GM18870 (cell line): ENCODE data around the gene CST3.
"Not testable (repeated sequence)": the region's sequence is repeated elsewhere in the genome, so short reads cannot be mapped to it uniquely, and the experiment has no call there.

ENCODE experiments used
- ATAC-seq: cut with Tn5 transposase; IDR thresholded peaks from one replicate; pipeline ENCODE4 v1.9.1; 2021; ENCODE audit warnings: moderate library complexity; ENCODE audit not compliant: unreplicated experiment

Gene CST3, protein sequence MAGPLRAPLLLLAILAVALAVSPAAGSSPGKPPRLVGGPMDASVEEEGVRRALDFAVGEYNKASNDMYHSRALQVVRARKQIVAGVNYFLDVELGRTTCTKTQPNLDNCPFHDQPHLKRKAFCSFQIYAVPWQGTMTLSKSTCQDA

DNA sequence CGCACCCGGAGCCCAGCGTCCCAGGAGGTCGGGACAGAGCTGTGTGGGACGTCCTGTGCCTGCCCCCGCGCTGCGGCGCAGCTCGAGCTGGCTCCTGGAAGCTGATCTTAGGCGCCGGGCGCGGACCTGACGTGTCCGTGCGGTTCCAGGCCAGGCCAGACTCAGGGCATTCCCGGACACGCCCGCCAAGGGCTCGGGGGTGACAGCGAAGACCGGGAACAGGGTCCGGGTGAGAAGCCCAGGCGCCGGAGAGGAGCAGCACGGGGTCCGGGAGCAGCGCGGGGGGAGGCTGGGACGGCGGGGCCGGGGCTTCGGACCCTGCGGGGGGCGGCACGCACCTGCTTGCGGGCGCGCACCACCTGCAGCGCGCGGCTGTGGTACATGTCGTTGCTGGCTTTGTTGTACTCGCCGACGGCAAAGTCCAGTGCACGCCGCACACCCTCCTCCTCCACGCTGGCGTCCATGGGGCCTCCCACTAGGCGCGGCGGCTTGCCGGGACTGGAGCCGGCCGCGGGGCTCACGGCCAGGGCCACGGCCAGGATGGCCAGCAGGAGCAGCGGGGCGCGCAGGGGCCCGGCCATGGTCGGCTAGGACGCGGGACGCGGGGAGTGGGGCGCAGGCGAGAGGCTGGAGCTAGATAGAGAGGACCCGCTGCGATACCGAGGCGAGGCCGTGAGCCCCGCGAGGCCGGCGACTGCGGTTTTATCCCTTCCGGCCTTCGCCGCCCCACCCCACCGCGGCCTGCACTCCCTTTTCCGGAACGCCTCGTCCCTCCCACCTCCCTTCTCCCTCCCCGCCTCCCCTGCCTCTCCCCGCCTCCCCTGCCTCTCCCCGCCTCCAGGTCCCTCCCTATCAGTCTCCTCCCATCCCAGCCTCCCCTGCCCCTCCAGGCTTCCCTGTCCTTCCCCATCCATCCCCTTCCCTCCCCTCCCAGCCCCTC, at the start of gene CST3:
Gene CST3, minus strand, starts transcription at position 674 of the 940 bp plus-strand sequence. Its CDS starts 93 bp downstream, at position 581.
- no peak for ATAC-seq

DNA sequence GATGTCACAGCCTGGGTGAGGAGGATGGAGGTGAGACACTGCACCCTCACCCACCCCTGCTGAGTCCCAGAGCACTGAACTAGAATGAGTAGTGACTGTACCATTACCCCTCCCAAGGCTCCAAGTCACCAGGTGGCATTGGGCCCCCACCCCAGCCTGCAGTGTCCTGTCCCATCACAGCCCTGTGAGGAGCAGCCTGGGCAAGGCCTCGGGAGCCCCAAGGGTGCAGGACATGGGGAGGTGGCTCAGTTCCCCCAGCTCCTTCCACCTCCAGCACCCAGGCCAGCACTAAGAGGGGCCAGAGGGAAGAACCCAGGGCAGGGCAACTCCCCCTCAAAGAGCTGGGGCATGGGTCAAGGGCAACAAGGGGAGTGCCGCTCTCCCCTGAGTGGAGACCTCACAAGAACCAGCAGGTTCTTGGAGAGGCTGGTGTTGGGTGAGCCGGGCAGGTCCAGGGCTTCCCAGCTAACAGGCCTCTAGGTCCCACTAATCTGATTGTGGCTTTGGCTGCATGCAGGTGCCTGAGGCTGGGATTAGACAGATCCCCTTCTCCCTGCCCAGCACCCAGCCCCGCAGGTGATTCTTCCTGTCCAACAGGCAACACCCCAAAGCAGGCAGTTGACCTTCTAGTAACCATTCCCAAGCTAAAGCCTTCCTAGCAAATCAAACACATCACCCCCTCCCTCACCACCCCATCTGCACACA, 48.4 kb upstream of the CST3 start:
- ATAC-seq, result no peak

DNA sequence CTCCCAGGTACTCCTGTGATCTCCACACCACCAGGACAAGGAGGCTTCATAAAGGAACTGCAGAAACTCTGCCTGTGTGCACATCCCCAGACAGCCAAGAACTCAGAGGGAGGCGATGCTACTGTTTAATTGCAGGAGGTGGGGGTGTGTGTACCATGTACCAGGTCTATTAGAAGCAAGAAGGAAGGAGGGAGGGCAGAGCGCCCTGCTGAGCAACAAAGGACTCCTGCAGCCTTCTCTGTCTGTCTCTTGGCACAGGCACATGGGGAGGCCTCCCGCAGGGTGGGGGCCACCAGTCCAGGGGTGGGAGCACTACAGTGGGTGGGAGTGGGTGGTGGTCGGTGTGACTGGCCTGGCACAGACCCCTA, 47.8 kb upstream of the CST3 start:
- not testable (repeated sequence) for ATAC-seq

DNA sequence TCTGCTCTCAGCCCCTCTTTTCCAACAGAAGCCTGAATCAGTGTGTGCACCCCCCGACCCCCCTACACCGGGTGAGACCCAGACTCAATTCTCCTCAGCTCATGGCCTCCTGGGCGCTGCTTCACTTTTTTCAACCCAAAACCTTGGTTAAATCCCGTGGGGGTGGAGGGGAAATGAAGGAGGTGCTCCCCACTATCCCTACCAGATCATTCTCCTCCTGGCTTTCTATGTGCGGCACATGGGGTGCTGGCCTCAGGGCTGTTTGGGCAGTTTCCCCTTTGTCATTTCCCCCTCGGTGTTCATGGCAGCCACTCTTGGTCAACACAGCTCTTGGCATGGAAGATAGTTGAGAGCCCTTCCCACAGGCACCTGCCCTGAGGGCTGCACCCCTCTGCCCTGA, 46.5 kb upstream of the CST3 start:
- no peak for ATAC-seq

DNA sequence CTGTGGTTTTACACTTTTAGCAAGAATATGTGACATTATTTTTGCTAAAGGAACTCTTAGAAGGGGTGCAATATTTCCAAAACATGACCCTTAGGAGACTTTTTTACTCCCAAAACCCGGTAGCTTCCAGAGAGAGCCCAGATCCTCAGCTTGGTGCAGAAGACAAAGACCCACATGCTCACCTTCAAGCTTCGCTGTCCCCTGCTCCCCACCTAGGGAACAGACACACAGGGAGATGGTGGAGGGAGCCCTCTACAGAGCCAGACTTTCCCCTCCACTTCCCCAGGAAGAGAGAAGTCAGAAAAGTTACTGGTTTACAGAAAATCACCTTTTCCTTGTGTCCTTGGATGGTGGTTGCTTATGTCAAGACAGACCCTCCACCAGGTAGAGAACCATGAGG, 46.1 kb upstream of the CST3 start:
- no peak for ATAC-seq

DNA sequence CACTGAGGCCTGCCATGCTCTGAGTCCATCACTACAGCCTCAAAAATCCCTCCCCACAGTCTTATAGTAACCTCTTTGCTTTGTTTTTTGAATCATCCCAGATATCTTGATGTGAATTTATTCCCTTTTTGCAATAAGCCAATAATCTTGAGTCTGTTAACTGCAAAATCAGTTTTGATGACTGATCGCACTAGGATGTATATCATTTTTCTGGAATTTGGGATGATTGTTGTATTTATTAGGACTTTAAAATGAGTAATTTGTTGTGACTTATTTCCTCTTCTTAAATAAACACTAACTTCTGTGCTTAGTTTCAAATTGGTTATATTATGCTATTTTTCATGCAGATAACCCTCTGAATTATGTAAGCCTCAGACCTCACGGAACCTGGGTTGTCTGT, 45.5 kb upstream of the CST3 start:
- no peak for ATAC-seq

DNA sequence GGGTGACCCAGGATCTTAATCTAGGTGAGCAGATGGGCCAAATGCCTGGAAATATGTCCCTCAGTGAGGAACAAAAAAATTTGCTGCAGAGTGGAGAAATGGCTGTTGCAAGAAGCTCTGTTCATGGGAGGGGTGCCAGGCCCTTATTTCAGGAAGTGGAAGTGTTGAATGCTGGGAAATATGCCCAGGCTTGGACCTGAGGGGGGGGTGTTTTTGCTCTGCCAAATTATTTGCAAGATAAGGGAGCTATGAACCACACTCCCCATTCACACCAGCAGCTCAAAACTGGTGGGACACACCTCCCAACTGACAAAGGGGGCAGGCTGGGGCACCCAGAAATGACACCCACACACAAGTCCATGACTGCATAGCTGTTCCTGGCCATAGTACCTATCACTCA, 42.4 kb upstream of the CST3 start:
- ATAC-seq, result no peak

DNA sequence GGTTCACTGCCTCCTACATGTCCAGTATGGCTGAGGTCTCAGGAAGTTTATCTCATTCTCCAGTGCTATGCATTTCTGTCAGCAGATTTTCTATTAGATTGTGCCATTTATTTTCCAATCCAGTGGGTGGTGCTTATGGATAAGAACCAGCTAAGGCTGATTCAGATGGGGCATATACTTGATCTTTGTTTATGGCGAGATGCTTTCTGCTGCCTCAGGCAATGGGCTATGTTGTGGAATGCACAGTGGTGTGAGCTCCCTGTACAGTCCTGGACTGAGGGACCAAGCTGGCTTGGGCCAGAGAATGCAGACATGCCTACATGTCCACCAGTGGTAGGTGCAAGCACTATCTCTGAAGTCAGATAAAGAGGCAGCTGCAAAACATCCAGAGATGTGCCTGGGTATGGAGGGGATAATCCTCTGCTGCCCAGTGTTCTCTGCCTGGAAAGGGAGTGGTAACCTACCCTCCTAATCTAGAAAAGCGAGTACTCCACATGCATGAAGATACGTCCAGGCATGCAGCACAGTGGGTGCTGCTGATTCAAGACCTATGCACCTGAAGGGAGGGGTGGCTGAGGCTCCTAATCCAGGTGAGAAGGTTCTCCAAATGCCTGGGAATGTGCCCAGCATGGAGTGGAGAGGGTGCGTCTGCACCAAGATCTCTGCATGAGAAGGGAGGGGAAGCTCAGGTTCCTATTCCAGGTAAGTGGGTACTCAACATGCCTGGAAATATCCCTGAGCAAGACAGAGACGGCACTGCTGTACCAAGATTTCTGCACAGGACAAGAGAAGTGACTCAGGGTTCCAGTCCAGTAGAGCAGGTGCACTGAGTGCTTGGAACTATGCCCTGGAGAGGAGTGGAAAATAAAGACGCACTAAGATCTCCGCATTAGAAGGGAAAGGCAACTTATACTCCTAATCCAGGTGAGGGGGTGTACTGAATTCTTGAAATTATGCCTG, 41.7 kb upstream of the CST3 start:
- ATAC-seq, result no peak

DNA sequence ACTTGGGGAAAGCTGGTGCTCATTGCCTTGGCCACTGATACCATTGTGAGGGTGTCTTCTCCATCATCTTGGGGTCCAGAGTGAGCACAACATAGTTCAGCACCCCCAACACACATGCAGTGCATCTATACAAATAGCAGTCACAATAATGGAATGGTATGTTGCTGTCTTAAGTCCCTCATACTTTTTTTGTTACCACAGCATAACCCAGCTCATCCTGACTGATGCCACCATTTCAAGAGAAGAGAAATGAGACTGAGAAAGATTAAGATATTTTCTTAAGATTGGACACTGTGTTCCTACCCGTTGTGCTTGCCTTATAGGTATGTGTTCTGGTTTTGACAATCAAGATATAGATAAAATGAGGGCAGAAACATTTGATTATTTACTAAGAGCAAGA, 35.5 kb upstream of the CST3 start:
- ATAC-seq, result no peak

DNA sequence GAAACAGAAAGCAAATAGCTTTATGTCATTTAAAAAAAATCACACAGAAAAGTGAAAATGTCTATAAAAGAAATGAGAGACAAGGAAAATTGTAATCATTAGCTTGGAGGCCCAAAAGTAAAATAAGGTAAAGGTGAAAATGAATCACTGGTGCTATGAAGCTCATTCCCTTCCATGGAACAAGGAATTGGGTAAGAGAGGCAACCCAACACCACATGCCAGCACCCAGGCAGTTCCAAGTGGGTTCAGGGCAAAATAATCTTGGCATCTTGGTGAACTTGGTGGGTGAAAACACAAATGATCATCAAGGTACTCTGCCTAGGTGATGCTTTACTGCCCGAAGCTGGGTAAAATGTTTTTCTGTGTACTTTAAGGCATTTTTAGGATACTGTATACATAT, 34.4 kb upstream of the CST3 start:
- ATAC-seq, result no peak

DNA sequence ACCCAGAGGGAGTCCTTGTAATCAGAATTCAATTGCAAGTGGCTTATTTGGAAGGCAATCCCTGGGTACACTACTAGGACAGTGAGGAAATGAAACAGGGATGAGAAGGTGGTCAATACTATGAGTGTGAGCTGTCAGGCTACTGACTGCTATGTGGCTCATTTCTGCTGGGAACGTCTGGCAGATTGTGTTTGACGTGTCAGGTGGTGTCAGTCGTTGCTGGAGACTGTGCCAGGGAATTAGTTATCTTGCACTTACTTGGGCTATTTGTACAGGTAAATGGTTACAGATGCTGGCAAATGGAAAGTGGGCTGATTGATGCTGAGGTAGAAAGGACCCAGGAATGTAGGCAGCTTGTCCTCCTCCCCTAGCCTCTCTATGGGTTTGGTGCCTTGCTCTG, 33.7 kb upstream of the CST3 start:
- no peak for ATAC-seq

DNA sequence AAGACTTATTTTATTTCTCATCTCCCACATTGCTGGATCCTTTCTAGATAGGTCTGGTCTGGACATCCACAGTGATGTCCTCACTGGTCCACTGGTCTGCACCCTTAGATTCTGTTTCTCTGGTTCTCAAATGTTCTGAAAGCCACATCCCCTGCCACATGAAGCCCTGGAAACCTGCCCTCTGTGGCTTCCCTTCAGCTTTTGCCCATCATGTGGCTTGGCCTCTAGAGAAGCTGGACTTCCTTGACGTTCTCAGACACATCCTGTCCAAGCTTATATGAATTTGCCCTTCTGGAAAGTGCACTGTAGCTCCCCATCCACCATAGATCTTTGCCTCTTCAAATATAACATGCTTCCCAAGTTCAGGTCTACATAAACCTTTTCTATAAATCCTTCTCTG, 32.6 kb upstream of the CST3 start:
- no peak for ATAC-seq

DNA sequence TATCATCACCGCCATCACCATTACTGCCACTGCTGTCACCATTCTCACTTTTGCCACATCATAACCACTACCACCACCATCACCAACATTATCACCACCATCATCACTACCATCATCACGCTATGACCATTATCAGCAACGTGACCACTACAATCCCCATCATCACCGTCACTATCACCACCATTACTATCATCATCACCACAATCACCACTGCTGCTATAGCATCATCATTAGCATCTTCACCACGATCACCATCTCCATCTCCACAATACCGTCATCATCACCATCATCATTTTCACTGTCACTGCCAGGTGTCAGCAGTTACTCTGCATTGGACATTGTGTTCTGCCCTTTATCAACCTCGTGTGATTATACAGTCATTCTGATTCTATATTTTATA, 32.1 kb upstream of the CST3 start:
- ATAC-seq, result no peak

DNA sequence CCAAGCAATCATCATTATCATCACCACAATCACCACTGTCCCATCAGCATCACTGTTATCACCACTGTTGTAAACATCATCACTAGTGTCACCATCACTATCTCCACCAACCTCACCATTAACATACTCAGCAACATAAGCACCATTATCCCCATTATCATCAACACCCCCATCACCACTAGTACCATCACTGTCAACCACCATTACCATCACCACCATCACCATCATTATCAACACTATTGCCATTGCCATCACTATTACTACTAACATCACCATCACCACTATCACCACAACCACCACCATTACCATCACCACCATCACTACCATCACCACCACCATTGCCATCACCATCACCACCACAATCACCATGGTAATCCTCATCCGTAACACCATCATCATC, 31.6 kb upstream of the CST3 start:
- no peak for ATAC-seq

DNA sequence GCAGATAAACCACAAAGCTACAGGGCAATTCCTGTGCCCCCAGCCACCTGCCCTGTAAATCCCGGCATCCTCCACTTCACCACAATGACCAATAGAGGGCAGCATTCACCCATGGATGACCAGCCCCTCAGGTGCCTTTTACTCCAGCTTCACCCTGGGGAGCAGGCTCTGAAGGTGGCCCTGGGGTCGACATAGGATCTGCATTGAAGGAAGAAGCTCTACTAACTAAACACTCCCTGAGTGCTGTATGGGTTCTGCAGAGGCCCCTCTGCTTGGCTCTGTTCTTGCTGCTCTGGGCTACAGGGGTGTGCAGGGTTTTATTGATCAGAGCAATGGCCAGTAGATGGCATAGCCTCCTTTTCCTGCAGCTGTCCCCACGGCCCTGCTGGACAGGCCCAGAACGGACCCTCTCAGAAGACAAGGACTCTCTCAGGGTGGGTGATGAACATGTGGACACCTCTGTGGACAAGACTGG, 30.8 kb upstream of the CST3 start:
- no peak for ATAC-seq

DNA sequence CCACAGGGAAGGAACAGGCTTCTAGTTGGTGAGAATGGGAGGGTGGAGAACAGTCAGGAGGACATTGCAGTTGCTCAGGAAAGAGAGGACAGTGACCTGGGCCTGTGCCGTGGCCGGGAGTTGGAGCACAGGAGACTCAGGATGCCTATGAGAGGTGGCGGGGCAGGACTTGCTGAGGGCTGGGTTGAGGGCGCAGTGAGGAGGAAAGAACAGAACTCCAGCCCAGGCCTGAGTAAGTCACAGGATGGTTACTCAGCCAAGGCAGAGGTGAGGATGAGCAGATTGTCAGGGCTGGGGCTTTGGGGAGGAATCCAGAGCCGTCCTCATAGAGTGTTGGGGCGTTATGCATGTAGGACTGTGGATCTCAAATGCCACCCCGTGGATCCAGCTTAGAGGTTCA, 29.9 kb upstream of the CST3 start:
- no peak for ATAC-seq

DNA sequence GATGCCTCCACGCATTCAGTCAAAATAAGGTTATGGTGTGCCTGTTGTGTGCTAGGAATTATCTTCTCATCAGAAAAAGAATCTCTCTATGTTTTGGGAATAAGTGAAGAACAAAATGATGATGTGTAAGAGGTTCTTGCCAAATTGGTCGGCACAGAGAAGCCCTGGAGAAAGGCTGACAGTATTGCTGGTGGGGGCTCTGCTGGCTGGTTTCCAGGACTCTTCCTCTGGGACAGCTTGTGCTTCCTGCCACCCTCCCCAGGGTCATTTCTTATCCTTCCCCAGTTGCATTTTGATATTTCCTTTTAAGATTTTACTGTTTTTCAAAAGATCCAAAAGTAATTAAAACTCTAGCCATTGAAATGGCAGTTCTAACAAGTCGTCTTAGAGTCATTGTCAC, 28.9 kb upstream of the CST3 start:
- no peak for ATAC-seq

DNA sequence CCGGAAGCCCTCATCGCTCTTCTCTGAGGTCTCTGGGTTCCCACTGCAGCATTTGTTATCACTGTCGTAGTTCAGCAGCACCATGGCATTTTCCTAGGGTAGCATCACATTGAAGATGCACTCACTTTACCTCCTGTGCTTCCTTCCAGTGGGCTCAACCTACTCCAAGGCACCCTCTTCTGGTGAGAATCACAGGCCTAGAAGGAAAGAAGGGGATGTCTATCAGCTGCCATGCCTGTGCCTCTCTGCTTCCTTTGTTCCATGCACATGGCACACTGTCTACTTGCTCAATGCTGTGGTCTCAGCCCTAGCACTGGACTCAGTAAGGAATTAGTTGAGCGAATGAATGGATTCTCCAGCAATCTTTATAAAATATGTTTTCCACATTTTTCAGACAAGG, 28.4 kb upstream of the CST3 start:
- ATAC-seq, result no peak

DNA sequence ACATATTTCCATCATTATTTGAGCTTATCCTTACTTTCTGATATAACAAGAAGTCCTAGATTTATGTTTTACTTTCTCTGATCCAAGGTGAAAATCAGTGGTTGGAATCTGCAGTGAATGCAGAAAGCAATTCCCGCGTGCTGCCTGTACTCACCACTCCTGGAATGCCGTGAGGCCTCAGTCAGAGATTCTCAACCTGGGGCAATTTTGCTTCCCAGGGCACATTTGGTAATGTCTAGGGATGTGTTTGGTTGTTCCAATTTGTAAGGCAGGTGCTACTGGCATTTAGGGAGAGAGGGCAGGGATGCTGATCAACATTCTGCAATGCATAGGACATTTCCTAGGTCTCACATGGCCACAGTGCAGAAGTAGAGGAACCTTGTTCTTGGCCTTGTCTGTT, 27.2 kb upstream of the CST3 start:
- no peak for ATAC-seq

DNA sequence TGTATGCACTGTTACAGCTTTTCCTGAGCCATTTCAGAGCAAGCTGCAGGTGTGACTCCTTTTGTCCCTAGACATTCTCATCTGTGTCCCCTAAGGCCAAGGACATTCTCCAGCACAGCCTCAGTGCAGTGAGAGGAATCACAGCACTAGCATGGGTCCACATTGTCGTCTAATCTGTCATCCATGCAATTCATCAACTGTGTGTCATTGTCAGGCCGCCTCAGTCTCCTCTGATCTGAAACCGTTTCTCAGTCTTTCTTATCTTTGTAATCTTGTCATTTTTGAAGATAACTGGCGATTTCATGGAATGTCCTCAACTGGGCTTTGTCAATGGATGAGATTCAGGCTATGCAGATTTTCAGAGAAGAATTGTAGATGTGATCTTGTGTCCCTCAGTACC, 26.3 kb upstream of the CST3 start:
- not testable (repeated sequence) for ATAC-seq

DNA sequence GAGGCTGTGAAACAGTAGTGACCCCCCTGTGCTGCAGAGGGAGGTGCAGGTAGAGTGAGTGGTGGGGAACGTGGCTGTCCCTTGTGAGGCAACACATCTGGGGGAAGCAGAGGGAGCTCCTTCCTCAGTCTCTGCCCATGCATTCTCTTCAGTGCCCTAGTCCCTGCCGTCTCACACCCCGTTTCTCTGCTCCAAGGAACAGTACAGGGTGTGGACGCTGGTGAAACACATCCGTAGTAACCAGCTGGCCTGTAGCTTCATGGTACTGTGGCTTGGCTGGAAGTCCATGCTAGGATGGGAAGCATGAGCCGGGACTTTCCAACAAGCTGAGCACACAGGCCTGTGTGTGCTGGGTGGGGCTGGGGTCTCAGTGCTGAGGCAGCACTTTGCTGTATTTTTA, 25.4 kb upstream of the CST3 start:
- no peak for ATAC-seq
